ENCODE results near the gene HDAC10. TPM values are rescaled to one million over a fixed set of nuclear protein-coding genes. Genes with fewer than 3 reads are reported as not detected.

HDAC10 gene
- total and polyA plus RNA-seq, 4 donors: 16.2 to 74.3 (median 37.2) TPM

GRCh38 chr22:50285568-50286229 is 34.6 kb upstream of the HDAC10 start:
- Histone ChIP-seq H3K27ac (ENCODE audit: low read depth, low read length) (no peak overlapping the region), H3K4me3 (ENCODE audit: low read depth, low read length) (no peak overlapping the region), H3K36me3 (ENCODE audit: control insufficient read depth, insufficient read depth, low read length) (peaks cover 100% of the 10 kb centered on the region), H3K4me1 (ENCODE audit: control insufficient read depth, insufficient read depth, low read length) (no peaks in the 10 kb centered on the region), H3K9me3 (ENCODE audit: control insufficient read depth, insufficient read depth, low read length) (no peaks in the 10 kb centered on the region), H3K27me3 (ENCODE audit: control insufficient read depth, insufficient read depth, low read length) (no peaks in the 10 kb centered on the region)
- 96% methylated on average over 27 of the region's 34 CpGs for WGBS (ENCODE audit: insufficient coverage)
- DNase-seq (ENCODE audit: low read depth in 4 of 6, low spot score in 6 of 6): no peak

- no peak for DNase-seq (ENCODE audit: low read depth in 4 of 6, low spot score in 6 of 6)
- no peaks in the 10 kb centered on the region for H3K4me1 ChIP-seq (ENCODE audit: control insufficient read depth, insufficient read depth, low read length)
- H3K9me3 ChIP-seq (ENCODE audit: control insufficient read depth, insufficient read depth, low read length): no peaks in the 10 kb centered on the region
- H3K4me3 ChIP-seq (ENCODE audit: low read depth, low read length): no peak overlapping the region
- peaks cover 100% of the 10 kb centered on the region for H3K36me3 ChIP-seq (ENCODE audit: control insufficient read depth, insufficient read depth, low read length)
- H3K27me3 ChIP-seq (ENCODE audit: control insufficient read depth, insufficient read depth, low read length): no peaks in the 10 kb centered on the region
- WGBS (ENCODE audit: insufficient coverage): 93% methylated on average over 12 of the region's 13 CpGs
- H3K27ac ChIP-seq (ENCODE audit: low read depth, low read length): no peak overlapping the region
Observed at GRCh38 chr22:50284479-50284878, 33.4 kb upstream of the HDAC10 start.

GRCh38 chr22:50283821-50284220 is 32.8 kb upstream of the HDAC10 start:
- H3K36me3 ChIP-seq (ENCODE audit: control insufficient read depth, insufficient read depth, low read length): peaks cover 100% of the 10 kb centered on the region
- no peak overlapping the region for H3K4me3 ChIP-seq (ENCODE audit: low read depth, low read length)
- no peaks in the 10 kb centered on the region for H3K27me3 ChIP-seq (ENCODE audit: control insufficient read depth, insufficient read depth, low read length)
- H3K4me1 ChIP-seq (ENCODE audit: control insufficient read depth, insufficient read depth, low read length): no peaks in the 10 kb centered on the region
- no peak for DNase-seq (ENCODE audit: low read depth in 4 of 6, low spot score in 6 of 6)
- 95% methylated on average over 20 of the region's 30 CpGs for WGBS (ENCODE audit: insufficient coverage)
- no peak overlapping the region for H3K27ac ChIP-seq (ENCODE audit: low read depth, low read length)
- no peaks in the 10 kb centered on the region for H3K9me3 ChIP-seq (ENCODE audit: control insufficient read depth, insufficient read depth, low read length)

GRCh38 chr22:50282361-50283155 is 31.5 kb upstream of the HDAC10 start:
- H3K4me3 ChIP-seq (ENCODE audit: low read depth, low read length): no peak overlapping the region
- no peak overlapping the region for H3K27ac ChIP-seq (ENCODE audit: low read depth, low read length)
- peaks cover 100% of the 10 kb centered on the region for H3K36me3 ChIP-seq (ENCODE audit: control insufficient read depth, insufficient read depth, low read length)
- H3K27me3 ChIP-seq (ENCODE audit: control insufficient read depth, insufficient read depth, low read length): no peaks in the 10 kb centered on the region
- no peaks in the 10 kb centered on the region for H3K9me3 ChIP-seq (ENCODE audit: control insufficient read depth, insufficient read depth, low read length)
- H3K4me1 ChIP-seq (ENCODE audit: control insufficient read depth, insufficient read depth, low read length): no peaks in the 10 kb centered on the region
- WGBS (ENCODE audit: insufficient coverage): 92% methylated on average over 28 of the region's 45 CpGs
- no peak for DNase-seq (ENCODE audit: low read depth in 4 of 6, low spot score in 6 of 6)

GRCh38 chr22:50281957-50282356 is 30.9 kb upstream of the HDAC10 start:
- WGBS (ENCODE audit: insufficient coverage): 83% methylated on average over 24 of the region's 25 CpGs
- Histone ChIP-seq H3K9me3 (ENCODE audit: control insufficient read depth, insufficient read depth, low read length) (no peaks in the 10 kb centered on the region), H3K36me3 (ENCODE audit: control insufficient read depth, insufficient read depth, low read length) (peaks cover 100% of the 10 kb centered on the region), H3K4me1 (ENCODE audit: control insufficient read depth, insufficient read depth, low read length) (no peaks in the 10 kb centered on the region), H3K27me3 (ENCODE audit: control insufficient read depth, insufficient read depth, low read length) (no peaks in the 10 kb centered on the region), H3K27ac (ENCODE audit: low read depth, low read length) (no peak overlapping the region), H3K4me3 (ENCODE audit: low read depth, low read length) (no peak overlapping the region)
- no peak for DNase-seq (ENCODE audit: low read depth in 4 of 6, low spot score in 6 of 6)

GRCh38 chr22:50281384-50281760 is 30.3 kb upstream of the HDAC10 start:
- 97% methylated on average over 33 of the region's 36 CpGs for WGBS (ENCODE audit: insufficient coverage)
- H3K27ac ChIP-seq (ENCODE audit: low read depth, low read length): no peak overlapping the region
- H3K27me3 ChIP-seq (ENCODE audit: control insufficient read depth, insufficient read depth, low read length): no peaks in the 10 kb centered on the region
- no peaks in the 10 kb centered on the region for H3K9me3 ChIP-seq (ENCODE audit: control insufficient read depth, insufficient read depth, low read length)
- no peak for DNase-seq (ENCODE audit: low read depth in 4 of 6, low spot score in 6 of 6)
- H3K36me3 ChIP-seq (ENCODE audit: control insufficient read depth, insufficient read depth, low read length): peaks cover 100% of the 10 kb centered on the region
- no peak overlapping the region for H3K4me3 ChIP-seq (ENCODE audit: low read depth, low read length)
- no peaks in the 10 kb centered on the region for H3K4me1 ChIP-seq (ENCODE audit: control insufficient read depth, insufficient read depth, low read length)

GRCh38 chr22:50280708-50281383 is 29.8 kb upstream of the HDAC10 start:
- H3K4me1 ChIP-seq (ENCODE audit: control insufficient read depth, insufficient read depth, low read length): no peaks in the 10 kb centered on the region
- whole genome bisulfite sequencing (ENCODE audit: insufficient coverage): 94% methylated on average over 47 of the region's 47 CpGs
- DNase-seq (ENCODE audit: low read depth in 4 of 6, low spot score in 6 of 6): no peak
- no peak overlapping the region for H3K4me3 ChIP-seq (ENCODE audit: low read depth, low read length)
- H3K27ac ChIP-seq (ENCODE audit: low read depth, low read length): no peak overlapping the region
- H3K9me3 ChIP-seq (ENCODE audit: control insufficient read depth, insufficient read depth, low read length): no peaks in the 10 kb centered on the region
- H3K36me3 ChIP-seq (ENCODE audit: control insufficient read depth, insufficient read depth, low read length): peaks cover 100% of the 10 kb centered on the region
- H3K27me3 ChIP-seq (ENCODE audit: control insufficient read depth, insufficient read depth, low read length): no peaks in the 10 kb centered on the region

- 96% methylated on average over 38 of the region's 38 CpGs for WGBS (ENCODE audit: insufficient coverage)
- no peak overlapping the region for H3K4me3 ChIP-seq (ENCODE audit: low read depth, low read length)
- H3K27me3 ChIP-seq (ENCODE audit: control insufficient read depth, insufficient read depth, low read length): no peaks in the 10 kb centered on the region
- DNase-seq (ENCODE audit: low read depth in 4 of 6, low spot score in 6 of 6): no peak
- no peak overlapping the region for H3K27ac ChIP-seq (ENCODE audit: low read depth, low read length)
- peaks cover 100% of the 10 kb centered on the region for H3K36me3 ChIP-seq (ENCODE audit: control insufficient read depth, insufficient read depth, low read length)
- peaks cover 2% of the 10 kb centered on the region for H3K4me1 ChIP-seq (ENCODE audit: control insufficient read depth, insufficient read depth, low read length)
- H3K9me3 ChIP-seq (ENCODE audit: control insufficient read depth, insufficient read depth, low read length): no peaks in the 10 kb centered on the region
Observed at GRCh38 chr22:50280022-50280707, 29.1 kb upstream of the HDAC10 start.

- H3K4me1 ChIP-seq (ENCODE audit: control insufficient read depth, insufficient read depth, low read length): peaks cover 10% of the 10 kb centered on the region
- H3K4me3 ChIP-seq (ENCODE audit: low read depth, low read length): no peak overlapping the region
- H3K27me3 ChIP-seq (ENCODE audit: control insufficient read depth, insufficient read depth, low read length): no peaks in the 10 kb centered on the region
- no peak for DNase-seq (ENCODE audit: low read depth in 4 of 6, low spot score in 6 of 6)
- peaks cover 96% of the 10 kb centered on the region for H3K36me3 ChIP-seq (ENCODE audit: control insufficient read depth, insufficient read depth, low read length)
- no peak overlapping the region for H3K27ac ChIP-seq (ENCODE audit: low read depth, low read length)
- no peaks in the 10 kb centered on the region for H3K9me3 ChIP-seq (ENCODE audit: control insufficient read depth, insufficient read depth, low read length)
- WGBS (ENCODE audit: insufficient coverage): 93% methylated on average over 30 of the region's 30 CpGs
Observed at GRCh38 chr22:50278956-50279619, 28.0 kb upstream of the HDAC10 start.
